HG03280 (cell line): Measurements from ENCODE around the gene GSTM2.
A peak's percentile ranks its signal among the peaks of the same experiment; 100 is the strongest.
"Not testable (repeated sequence)": the region's sequence is repeated elsewhere in the genome, so short reads cannot be mapped to it uniquely, and the experiment has no call there.

Experiments
- ATAC-seq: cut with Tn5 transposase; IDR thresholded peaks from one replicate; pipeline ENCODE4 v1.9.1; 2021; ENCODE audit warnings: mild to moderate bottlenecking, moderate library complexity; ENCODE audit not compliant: unreplicated experiment

Gene GSTM2

DNA sequence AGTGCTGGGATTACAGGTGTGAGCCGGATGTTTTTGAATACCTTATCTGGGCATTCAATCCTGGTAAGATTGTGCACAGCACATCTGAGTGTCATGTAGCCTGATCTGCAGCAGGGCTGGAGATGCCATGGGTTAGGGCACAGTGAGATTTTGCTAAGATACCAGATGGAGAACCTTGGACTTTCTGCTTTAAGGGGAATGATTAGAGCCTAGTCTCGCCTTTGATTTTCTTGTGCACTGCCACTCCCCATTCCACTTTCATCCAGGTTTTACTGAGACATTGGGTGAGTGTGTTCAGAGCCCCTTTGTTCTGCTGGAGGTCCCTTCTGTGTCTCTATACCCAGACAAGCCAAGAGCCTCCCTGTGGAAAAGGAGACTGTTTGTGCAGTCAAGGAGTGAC lies 6.0 kb downstream of the GSTM2 start:
- not testable (repeated sequence) for ATAC-seq

DNA sequence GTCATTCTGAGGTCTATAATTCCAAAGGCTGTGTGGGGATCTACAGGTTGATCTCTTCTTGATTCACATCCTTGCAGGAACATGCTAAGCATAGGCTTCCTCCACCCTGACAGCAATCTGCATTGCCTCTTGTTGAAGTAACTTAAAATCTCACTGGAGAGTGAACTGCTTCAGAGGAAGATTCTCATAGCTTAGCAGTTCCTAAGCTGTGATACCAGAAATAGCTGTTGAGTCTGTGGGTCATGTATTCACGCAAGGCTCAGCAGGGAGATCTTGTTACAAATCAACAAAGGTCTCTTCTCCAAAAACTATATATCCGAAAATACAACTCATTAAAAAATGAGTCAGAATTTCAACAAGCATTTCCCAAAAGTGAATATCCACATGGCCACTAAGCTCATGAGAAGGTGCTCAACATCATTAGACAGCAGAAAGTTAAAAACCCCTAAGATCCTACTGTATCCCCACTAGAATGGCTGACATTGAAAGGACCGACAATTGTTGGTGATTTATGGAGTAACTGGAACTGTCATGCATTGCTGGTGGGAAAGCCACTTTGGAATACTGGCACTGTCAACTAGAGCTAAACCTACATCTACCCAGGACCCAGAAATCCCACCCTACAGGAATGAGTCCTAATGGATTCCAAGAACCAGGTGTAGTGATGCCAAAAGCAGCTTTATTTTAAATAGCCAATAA lies 9.0 kb downstream of the GSTM2 start:
- ATAC-seq, result not testable (repeated sequence)

- ATAC-seq, result no peak
Measured at GRCh38 chr1:109677459-109677858, 9.6 kb downstream of the GSTM2 start.

DNA sequence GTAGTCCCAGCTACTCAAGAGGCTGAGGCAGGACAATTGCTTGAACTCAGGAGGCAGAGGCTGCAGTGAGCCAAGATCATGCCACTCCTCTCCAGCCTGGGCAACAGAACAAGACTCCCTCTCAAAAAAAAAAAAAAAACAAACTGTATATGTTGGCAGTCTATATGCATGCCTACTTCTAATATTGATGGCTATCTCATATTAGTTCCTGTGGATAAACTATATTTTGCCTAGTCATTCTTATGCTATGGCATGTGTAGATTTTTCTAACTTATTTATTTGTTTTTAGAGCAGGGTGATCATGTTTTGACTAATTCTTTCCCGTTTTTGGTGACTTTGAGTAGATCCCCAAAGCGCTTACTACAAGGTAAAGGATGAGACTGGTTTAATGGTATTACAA lies 10.8 kb downstream of the GSTM2 start:
- ATAC-seq, result not testable (repeated sequence)

DNA sequence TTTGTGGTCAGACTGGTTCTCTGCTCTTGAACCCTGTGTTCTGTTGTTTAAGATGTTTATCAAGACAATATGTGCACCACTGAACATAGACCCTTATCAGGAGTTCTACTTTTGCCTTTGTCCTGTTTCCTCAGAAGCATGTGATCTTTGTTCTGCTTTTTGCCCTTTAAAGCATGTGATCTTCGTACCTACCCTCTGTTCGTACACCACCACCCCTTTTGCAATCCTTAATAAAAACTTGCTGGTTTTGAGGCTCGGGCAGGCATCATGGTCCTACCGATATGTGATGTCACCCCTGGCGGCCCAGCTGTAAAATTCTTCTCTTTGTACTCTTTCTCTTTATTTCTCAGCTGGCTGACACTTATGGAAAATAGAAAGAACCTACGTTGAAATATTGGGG lies 16.9 kb downstream of the GSTM2 start:
- ATAC-seq, result not testable (repeated sequence)

- ATAC-seq, result not testable (repeated sequence)
Measured at GRCh38 chr1:109685399-109685798, 17.5 kb downstream of the GSTM2 start.

- not testable (repeated sequence) for ATAC-seq
Measured at GRCh38 chr1:109685890-109686289, 18.0 kb downstream of the GSTM2 start.

DNA sequence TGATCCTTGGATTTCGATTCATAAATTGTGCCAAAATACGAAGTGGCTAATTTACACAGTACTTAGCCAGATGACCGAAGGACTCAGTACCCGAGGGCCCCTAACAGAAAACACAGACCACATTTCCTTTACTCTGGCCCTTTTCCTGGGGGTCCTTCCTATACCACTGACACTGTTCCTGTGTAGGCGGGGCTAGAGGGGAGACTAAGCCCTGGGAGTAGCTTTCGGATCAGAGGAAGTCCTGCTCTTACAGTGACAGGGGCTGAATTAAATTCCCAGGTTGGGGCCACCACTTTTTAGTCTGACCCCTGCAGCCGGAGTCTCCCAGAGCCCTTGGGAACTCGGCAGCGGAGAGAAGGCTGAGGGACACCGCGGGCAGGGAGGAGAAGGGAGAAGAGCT lies 19.3 kb downstream of the GSTM2 start:
- peak; percentile 3 for ATAC-seq

GRCh38 chr1:109687641-109688499 lies 20.0 kb downstream of the GSTM2 start, which contains the start of gene GSTM1:
Gene GSTM1, plus strand, starts transcription at chr1:109687817. Its CDS starts 57 bp downstream, at chr1:109687874.
- ATAC-seq, result peak; percentile 98

DNA sequence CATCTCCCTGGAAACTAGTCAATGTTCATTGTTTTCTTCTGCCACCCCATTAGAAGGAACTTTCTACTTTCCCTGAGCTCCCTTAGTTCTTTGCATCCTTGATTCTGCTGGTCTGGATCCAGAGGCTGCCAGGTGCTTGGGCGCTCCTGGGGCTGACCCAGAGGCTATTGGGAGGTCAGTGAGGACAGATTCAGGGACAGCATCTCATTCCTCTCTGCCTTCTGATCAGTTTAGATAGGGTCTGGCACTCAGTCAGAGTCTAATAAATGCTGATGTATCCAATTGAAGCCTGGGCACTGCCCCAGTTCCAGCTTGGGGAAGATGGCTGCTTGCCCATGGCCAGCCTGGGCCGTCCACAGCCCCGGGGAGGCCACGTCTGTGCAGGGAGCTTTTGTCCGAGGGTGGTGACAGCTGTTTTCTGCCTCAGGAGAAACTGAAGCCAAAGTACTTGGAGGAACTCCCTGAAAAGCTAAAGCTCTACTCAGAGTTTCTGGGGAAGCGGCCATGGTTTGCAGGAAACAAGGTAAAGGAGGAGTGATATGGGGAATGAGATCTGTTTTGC lies 22.1 kb downstream of the GSTM2 start:
- no peak for ATAC-seq

- ATAC-seq, result no peak
Measured at GRCh38 chr1:109691759-109692158, 23.9 kb downstream of the GSTM2 start.

DNA sequence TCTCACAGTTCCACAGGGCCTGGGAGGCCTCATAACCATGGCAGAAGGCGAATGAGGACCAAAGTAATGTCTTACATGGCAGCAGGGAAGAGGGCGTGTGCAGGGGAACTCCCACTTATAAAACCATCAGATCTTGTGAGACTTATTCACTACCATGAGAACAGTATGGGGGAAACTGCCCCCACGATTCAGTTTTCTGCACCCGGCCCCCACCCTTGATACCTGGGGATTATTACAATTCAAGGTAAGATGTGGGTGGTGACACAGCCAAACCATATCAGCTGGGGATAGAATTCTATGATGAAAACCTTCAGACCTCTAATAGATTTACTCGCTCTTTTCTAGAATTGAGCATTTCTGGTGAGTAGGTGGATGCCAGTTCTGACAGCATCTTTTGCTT lies 26.5 kb downstream of the GSTM2 start:
- ATAC-seq, result not testable (repeated sequence)

DNA sequence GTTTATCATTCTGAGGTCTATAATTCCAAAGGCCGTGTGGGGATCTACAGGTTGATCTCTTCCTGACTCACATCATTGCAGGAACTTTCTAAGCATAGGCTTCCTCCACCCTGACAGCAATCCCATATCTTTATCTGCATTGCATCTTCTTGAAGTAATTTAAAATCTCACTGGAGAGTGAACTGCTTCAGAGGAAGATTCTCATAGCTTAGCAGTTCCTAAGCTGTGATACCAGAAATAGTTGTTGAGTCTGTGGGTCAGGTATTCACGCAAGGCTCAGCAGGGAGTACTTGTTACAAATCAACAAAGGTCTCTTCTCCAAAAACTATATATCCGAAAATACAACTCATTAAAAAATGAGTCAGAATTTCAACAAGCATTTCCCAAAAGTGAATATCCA lies 27.3 kb downstream of the GSTM2 start:
- ATAC-seq, result not testable (repeated sequence)

GRCh38 chr1:109697066-109697465 lies 29.2 kb downstream of the GSTM2 start:
- ATAC-seq, result no peak

GRCh38 chr1:109697861-109698260 lies 30.0 kb downstream of the GSTM2 start:
- not testable (repeated sequence) for ATAC-seq

DNA sequence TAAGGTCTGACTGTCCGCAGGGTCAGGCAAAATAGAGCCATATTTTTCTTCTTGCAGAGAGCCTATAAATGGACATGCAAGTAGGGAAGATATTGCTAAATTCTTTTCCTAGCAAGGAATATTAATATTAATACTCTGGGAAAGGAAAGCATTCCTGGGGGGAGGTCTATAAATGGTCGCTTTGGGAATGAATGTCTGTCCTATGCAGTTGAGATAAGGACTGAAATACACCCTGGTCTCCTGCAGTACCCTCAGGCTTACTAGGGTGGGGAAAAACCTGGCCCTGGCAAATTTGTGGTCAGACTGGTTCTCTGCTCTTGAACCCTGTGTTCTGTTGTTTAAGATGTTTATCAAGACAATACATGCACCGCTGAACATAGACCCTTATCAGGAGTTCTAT lies 35.1 kb downstream of the GSTM2 start:
- not testable (repeated sequence) for ATAC-seq

DNA sequence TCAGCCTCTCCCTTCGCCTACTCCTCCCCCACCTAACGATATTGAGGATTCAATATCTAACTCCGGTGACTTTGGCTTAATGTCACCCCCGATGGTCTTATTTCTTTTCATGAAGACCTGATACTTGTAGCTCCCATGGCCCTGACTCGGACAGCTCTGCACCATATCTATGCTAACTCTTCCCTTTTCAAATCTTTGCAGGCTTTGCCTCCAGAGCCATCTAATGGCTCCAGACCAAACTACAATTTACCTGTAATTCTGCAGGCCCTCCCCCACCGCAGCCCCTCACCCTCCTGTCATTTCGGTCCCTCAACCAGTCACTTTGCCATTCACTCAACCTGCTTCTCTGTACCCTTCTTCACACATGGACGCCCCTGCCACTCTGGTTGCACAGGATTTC lies 36.3 kb downstream of the GSTM2 start:
- ATAC-seq, result no peak

DNA sequence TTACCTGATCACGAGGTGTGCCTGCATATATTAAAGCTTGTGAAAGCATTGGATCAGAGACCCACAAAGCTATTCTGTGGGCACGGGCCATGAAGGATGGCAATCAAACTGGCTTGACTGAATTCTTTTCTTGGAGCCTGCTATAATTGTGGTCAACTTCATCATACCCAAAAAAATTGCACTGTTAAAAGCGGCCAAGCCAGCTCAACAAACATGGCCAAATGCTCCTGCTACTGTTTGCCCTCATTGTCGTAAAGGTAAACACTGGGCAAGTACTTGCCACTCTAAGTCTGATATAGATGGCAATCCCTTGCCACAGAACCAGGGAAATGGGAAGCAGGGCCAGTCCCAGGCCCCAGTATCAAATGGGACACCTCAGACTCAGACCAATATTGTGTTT lies 37.6 kb downstream of the GSTM2 start:
- ATAC-seq, result no peak

DNA sequence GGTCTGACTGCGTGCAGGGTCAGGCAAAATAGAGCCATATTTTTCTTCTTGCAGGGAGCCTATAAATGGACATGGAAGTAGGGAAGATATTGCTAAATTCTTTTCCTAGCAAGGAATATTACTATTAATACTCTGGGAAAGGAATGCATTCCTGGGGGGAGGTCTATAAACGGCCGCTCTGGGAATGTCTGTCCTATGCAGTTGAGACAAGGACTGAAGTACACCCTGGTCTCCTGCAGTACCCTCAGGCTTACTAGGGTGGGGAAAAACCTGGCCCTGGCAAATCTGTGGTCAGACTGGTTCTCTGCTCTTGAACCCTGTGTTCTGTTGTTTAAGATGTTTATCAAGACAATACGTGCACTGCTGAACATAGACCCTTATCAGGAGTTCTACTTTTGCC lies 41.1 kb downstream of the GSTM2 start:
- ATAC-seq, result not testable (repeated sequence)

- ATAC-seq, result not testable (repeated sequence)
Measured at GRCh38 chr1:109709822-109710221, 42.0 kb downstream of the GSTM2 start.

- not testable (repeated sequence) for ATAC-seq
Measured at GRCh38 chr1:109711593-109712320, 43.9 kb downstream of the GSTM2 start, which contains the start of gene GSTM5. Gene GSTM5, plus strand, starts transcription at chr1:109712251. Its CDS starts 62 bp downstream, at chr1:109712313.
